HG03520 (cell line): ENCODE measurements around the gene KIRREL3.
"Not testable (repeated sequence)": the region's sequence is repeated elsewhere in the genome, so short reads cannot be mapped to it uniquely, and the experiment has no call there.

Experiments used
- ATAC-seq: cut with Tn5 transposase; IDR thresholded peaks from one replicate; pipeline ENCODE4 v1.9.1; 2021; ENCODE audit warnings: mild to moderate bottlenecking, moderate library complexity; ENCODE audit not compliant: unreplicated experiment

The KIRREL3 gene

DNA sequence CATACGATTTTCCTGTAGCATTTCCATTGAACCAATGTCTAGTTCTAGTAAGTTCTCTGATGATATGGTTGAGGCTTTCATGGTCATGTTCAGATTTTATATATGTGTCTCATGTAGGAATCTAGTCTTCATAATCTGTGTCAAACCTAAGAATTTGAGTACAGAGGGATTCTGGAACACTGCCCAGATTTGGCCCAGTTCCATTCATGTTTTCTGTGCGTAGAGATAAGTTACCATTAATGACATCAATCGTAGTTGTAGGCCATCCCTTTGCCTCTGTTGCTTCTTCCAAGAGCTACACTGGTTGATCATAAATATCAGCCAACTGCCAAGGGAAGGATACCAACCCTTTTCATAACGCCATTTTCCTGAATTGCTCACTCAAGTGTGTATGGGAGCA, 621.8 kb downstream of the KIRREL3 start:
- ATAC-seq = no peak

DNA sequence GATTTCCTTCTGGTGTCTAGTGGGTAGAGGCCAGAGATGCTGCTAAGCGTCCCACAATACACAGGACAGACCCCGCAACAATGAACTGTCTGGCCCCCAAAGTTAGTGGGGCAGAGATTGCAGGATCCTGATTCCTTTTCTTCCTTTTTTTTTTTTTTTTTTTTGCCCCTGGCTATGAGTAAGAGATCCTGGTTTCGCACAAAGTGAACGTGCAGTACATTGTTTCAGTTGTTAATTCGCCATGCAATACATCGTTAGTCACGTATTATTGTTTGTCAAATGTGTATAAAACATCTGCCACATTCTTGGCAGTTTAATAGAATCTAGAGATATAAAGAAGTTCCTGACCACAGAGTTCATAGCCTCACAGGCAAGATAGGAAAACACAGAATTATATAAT, 624.8 kb downstream of the KIRREL3 start:
- ATAC-seq = no peak

DNA sequence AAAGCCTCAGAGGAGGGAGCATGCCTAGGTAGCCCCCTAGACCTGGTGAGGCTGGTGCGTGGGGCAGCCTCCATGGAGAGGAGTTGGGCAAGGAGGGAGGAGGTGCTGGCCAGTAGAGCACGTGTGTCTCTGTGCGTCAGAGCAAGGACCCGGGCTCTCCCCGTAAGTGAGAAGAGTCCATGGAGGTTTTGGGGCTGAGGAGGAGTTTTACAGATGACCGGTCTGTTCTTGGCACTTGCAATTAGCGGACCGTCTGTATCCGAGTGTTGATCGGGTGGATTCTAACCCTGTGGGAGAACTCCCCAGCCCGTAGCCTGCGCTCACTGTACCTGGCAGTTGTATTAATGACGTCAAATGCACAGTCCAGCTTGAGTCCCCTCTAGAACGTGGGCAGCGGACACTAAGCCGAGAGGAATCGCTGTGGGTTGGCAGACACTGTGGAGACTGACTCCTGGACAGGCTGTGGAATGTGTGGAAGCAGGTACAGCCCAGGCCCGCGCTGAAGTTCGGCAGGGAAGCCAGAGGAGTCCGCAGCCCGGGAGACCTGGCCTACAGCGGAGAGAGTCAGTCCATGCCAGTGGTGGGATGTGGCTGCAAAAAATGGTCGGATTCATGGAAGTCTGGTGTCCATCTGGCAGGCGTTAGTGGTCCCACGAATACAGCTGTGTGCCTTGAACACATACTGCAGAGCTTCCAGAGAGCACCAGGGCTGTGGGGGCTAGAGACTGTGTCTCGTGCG, 625.8 kb downstream of the KIRREL3 start:
- not testable (repeated sequence) for ATAC-seq

GRCh38 chr11:126373389-126374066, 627.0 kb downstream of the KIRREL3 start:
- ATAC-seq = not testable (repeated sequence)
